ENCODE results near the gene KRT33A.
"Not testable (repeated sequence)": the region's sequence is repeated elsewhere in the genome, so short reads cannot be mapped to it uniquely, and the experiment has no call there.

KRT33A gene

DNA sequence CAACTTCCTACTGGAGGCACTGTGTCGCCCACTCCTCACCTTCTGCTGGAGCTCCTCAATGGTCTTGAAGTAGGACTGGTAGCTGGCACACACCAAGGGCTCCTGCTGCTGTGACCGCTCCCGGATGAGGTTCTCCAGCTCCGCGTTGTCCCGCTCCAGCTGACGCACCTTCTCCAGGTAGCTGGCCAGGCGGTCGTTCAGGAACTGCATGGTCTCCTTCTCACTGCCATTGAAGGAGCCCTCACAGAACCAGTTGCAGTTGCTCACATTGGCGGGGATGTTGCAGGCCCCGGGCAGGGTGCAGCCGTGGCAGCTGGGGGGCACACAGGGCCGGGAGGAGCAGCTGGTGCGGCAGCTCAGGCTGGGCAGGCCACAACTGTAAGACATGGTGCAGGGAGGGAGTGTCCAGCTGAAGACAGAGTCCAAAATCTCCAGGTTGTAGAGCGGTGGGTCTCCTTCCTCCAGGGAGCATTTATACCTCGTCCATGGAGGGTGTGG, at the start of gene KRT33A:
Gene KRT33A (minus strand): TSS at position 448 of the 498 bp plus-strand sequence. CDS start 61 bp downstream, at position 387.
- not testable (repeated sequence) for DNase-seq (ENCODE audit: low read depth)

GRCh38 chr17:41396996-41397660, 46.5 kb upstream of the KRT33A start, which contains the start of gene KRT31:
KRT31 (minus strand) TSS chr17:41397608; CDS start chr17:41397539, 69 bp downstream.
- DNase-seq (ENCODE audit: low read depth): no peak

GRCh38 chr17:41396340-41396739, 45.7 kb upstream of the KRT33A start:
- DNase-seq (ENCODE audit: low read depth): no peak

DNA sequence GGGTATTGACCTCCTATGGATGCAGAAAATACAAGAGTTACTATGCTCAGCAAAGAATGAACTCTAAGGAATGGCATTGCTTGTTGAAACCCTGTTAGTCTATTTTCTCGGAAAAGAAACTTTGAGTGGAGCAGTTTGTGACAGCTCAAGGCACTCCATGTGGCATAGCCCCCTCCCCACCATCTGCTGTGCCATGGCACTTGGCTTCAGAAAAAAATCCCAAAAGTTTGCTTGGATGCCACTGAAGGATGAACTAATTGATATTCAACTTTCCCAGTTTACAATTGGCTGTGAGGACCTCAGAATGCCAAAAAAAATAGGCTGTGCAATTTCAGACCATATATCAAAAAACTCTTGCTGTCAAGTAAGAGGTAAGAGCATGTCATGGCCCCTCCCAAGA, 45.0 kb upstream of the KRT33A start:
- DNase-seq (ENCODE audit: low read depth): no peak

DNA sequence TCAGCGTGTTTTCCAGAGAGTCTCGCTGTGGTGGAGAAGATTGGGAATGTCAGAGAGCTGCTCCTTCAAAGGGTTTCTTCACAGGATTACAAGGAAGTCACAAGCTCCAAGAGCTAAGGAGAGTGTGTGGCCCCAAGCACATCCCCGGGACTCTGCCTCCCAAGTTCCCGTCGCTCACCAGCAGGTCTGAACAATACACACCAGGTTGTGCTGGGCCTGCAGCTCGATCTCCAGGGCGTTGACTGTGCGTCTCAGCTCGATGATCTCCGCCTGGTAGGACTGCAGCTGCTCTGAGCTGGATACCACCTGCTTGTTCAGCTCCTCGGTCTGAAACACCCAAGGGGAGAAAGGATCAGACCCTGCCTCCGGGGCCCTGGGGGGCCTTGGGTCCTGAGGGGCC, 44.4 kb upstream of the KRT33A start:
- DNase-seq (ENCODE audit: low read depth): not testable (repeated sequence)

DNA sequence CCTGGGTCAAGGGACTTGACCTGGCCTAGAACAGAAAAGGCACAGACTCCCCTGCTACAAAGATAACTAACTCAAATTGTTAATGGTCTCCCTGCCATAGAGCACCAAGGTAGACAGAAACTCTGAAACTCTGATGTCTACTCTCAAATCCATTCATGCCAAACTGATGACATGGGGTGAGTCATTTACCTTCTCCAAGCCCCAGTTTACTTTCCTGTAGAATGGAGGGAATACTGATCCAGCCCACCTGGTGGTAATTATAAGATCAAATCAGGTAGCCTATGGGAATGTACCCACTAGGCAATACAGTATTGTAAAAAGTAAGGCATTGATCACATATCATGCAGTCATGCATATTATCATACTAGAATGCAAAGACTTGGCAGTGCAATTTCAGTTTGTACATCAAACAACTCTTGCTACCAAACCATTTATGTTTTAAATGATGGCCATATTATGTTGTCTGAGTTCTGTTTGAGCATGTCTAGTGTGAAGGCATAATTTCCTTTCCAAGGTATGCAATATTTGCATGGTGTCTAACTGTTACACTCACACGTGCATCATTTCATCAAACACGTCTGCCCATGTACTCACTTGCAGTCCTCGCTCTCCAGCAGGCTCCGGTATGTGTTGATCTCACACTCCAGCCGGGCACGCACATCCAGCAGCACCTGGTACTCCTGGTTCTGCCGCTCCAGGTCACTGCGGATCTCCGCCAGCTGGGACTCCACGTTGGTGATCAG, 43.8 kb upstream of the KRT33A start:
- DNase-seq (ENCODE audit: low read depth): no peak

DNA sequence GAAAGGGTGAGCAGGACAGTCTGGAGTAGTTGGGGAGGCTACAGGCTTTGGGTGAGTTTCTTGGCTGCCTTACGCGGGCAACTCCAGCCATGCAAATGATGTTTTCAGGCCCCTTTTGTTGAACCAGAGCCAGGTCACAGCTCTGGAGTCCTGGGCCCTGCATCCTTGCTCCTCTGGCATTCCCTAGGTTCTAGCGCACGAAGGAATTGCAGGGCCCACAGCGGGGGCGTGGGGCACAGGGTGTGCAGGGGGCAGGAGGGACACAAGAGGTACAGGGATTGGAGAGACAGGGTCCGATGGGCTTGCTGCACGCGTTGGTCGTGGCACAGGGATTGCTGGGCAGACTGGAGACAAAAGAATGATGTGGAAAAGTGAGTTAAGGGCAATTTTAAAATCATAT, 43.2 kb upstream of the KRT33A start:
- no peak for DNase-seq (ENCODE audit: low read depth)

GRCh38 chr17:41393294-41393693, 42.7 kb upstream of the KRT33A start:
- no peak for DNase-seq (ENCODE audit: low read depth)

GRCh38 chr17:41392278-41392677, 41.6 kb upstream of the KRT33A start:
- DNase-seq (ENCODE audit: low read depth): no peak

DNA sequence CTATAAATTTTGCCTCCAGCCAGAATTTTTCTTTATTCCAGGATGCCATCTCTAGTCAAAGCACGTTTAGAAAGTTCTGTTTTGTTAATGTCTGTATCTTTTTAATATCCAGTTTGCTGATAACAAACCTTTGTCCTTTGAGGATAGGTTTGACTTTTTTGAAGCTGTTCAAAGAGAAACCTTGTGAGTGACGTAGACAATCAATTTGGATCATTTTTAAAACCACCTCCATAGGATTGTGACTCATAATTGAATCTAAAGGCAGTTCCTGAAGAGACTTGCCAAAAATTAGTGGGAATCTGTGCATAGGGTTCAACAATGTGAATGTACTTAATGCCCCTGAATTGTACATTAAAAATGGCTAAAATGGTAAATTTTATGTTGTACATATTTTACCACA, 40.9 kb upstream of the KRT33A start:
- DNase-seq (ENCODE audit: low read depth): no peak

- DNase-seq (ENCODE audit: low read depth): no peak
Observed at GRCh38 chr17:41390411-41390938, 39.8 kb upstream of the KRT33A start.

DNA sequence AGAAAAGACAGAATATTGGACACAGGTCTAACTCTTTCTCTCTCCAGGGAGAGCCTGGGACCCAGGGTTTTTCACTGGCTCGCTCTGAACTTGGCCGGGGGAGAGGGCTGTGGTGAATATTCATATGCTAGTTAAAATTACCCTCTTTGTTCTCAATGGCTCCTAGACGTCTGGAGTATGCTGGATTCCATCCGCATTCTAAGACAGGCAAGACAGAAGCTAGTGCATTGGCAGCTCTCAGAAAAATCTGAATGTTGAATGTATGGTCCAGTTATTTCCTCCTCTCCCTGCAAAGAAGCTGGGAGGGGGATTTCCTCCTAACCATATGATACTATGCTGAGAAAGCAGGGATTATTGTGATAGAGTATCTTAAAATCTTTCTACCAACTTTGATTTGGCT, 37.0 kb upstream of the KRT33A start:
- no peak for DNase-seq (ENCODE audit: low read depth)

DNA sequence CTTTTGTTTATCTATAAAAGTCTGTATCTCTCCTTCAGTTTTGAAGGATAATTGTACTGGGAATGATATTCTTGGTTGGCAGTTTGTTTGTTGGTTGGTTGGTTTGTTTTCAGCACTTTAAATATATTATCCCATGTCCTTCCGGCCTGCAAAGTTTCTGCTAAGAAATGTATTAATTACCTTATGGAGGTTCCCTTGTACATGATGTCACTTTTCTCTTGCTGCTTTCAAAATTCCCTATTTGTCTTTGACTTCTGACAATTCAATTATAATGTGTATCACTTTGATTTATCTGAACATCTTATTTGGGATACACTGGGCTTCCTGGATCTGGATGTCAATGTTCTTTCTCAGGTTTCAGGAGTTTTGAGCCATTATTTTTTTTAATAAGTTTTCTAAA, 35.6 kb upstream of the KRT33A start:
- DNase-seq (ENCODE audit: low read depth): no peak

DNA sequence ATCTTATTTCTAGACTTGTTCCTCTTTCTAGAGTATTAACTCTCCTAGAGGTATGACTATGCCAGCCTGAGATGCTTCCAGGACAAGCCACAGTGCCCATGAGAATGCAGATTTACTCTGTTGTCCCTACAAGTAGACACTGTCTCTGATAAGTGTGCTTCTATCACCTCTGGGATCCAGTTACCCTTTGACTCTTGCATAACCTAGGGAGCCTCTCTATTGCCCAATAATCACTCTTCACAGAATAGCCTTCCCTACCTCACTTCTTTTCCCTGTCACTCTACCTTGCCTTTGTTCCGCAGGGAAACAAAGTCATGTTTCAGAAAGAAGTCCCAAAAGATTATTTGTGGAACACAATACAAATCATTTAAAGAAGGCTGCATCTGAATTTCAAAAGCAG, 33.1 kb upstream of the KRT33A start:
- DNase-seq (ENCODE audit: low read depth): no peak

DNA sequence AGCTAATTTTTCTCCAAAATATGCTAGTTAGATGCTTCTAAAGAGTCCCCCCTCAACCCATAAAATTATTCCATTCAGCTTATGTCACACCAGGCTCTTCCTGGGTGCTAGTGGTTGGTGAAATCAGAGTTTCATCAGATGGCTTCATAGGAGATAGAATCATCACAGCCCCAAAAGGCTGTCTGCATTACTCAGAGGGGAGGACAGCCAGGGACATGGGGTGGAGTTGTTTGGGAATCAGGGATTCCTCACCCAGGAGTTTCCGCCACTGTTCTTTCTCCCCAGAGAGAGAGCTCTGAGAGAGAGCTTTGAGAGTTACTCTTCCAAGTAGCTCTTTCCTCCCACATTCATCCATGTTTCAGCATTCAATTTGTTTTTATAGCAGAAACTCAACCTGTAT, 31.8 kb upstream of the KRT33A start:
- DNase-seq (ENCODE audit: low read depth): no peak

DNA sequence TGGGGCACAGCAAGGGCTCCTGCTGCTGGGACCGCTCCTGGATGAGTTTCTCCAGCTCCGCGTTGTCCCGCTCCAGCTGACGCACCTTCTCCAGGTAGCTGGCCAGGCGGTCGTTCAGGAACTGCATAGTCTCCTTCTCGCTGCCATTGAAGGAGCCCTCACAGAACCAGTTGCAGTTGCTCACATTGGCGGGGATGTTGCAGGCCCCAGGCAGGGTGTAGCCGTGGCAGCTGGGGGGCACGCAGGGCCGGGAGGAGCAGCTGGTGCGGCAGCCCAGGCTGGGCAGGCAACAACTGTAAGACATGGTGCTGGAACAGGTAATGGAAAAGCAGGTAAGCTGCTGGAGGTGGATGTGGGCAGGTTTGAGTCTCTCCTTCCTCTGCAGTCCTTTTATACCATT, 31.3 kb upstream of the KRT33A start, which contains the start of gene KRT34:
Gene KRT34 (minus strand): TSS at position 364 of the 400 bp plus-strand sequence. CDS start 60 bp downstream, at position 304.
- DNase-seq (ENCODE audit: low read depth): not testable (repeated sequence)

DNA sequence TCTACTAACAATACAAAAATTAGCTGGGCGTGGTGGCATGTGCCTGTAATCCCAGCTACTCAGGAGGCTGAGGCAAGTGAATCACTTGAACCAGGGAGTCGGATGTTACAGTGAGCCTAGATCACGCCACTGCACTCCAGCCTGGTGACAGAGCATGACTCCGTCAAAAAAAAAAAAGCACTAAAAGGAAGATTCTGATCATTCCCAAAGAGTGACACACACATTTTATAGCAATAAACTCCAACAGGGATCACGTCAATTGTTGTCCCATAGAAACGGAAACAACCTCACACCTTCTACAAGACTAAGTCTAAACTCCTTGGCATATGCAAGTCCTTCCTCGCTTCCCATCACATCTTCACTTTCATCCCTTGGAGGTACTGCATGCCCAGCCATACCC, 29.5 kb upstream of the KRT33A start:
- DNase-seq (ENCODE audit: low read depth): not testable (repeated sequence)

GRCh38 chr17:41377546-41377945, 26.9 kb upstream of the KRT33A start:
- no peak for DNase-seq (ENCODE audit: low read depth)

DNA sequence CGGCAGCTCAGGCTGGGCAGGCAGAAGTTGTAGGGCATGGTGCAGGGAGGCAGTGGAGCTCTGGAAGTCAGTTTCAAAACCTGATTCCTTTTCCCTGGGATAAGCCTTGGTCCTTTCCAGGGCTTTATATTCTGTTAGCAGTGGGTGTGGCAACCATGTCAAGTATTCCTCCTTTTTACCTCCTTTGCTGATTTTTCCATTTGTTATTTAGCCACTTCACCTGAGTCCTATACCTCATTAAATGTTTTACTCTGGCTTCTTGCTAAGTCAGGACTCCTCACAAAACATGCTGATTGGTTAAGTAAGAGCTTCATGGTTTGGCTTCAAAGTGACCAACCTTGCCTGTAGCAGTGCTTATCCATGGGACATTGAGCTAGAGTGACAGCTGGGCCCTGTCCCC, 19.1 kb upstream of the KRT33A start, which contains the start of gene KRT33B:
Gene KRT33B (minus strand): TSS at position 101 of the 400 bp plus-strand sequence. CDS start 63 bp downstream, at position 38.
- DNase-seq (ENCODE audit: low read depth): no peak

- DNase-seq (ENCODE audit: low read depth): no peak
Observed at GRCh38 chr17:41369023-41369422, 18.4 kb upstream of the KRT33A start.

DNA sequence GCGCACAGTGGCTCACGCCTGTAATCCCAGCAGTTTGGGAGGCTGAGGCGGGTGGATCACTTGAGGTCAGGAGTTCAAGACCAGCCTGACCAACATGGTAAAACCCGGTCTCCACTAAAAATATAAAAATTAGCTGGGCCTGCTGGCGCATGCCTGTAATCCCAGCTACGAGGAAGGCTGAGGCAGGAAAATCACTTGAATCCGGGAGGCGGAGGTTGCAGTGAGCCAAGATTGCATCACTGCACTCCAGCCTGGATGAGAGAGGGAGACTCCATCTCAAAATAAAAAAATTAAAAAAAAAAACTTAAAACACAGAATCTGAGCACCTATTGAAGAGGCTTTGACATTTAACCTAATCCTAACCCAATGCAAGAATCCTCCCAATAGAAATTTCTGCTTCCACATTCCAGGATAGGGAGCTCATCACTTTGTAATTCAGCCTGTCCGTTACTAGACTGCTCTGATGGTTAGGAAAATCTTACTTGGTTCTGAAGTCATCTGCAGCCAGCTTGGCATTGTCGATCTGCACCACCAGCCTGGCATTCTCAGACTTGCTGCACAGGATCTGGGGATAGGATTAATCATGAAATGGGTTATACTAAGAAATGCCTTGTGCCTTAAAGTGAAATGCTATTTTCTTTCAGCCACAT, 16.9 kb upstream of the KRT33A start:
- DNase-seq (ENCODE audit: low read depth): no peak

- DNase-seq (ENCODE audit: low read depth): no peak
Observed at GRCh38 chr17:41366070-41366469, 15.4 kb upstream of the KRT33A start.
